Natural killer cell (primary cell): ENCODE measurements around the gene HOXB5. TPM values are rescaled to one million over a fixed set of nuclear protein-coding genes. Genes with fewer than 3 reads are reported as not detected.
A peak's percentile ranks its signal among the peaks of the same experiment; 100 is the strongest.

Source experiments
- ATAC-seq, 3 donors: fragments of 150-1000 bp in 2 of 3; fragments of 200-7000 bp in 1 of 3; cut with Tn5 transposase; 1 replicate in 1 of 3; 2 replicates in 2 of 3; pipeline ENCODE4 v1.10.0; 2021; ENCODE audit warnings: mild to moderate bottlenecking in 2 of 3, moderate library complexity in 2 of 3
- DNase-seq, 2 donors: peaks; one replicate each; pipeline versions ENCODE4 v3.0.0 to v3.0.0-alpha.2; 2013 to 2021; ENCODE audit warnings: mixed read lengths in 1 of 2
- H3K27ac ChIP-seq: one replicate; pipeline ENCODE4 v1.5.1; 2013; ENCODE audit warnings: mild to moderate bottlenecking, low read length
- H3K27me3 ChIP-seq: one replicate; pipeline ENCODE4 v1.6.1; 2013; ENCODE audit warnings: low read length; ENCODE audit not compliant: control insufficient read depth, insufficient read depth
- H3K36me3 ChIP-seq: one replicate; pipeline ENCODE4 v1.6.1; 2013; ENCODE audit warnings: low read length; ENCODE audit not compliant: control insufficient read depth, insufficient read depth
- H3K4me1 ChIP-seq: one replicate; pipeline ENCODE4 v1.6.1; 2013; ENCODE audit warnings: low read length; ENCODE audit not compliant: control insufficient read depth, insufficient read depth
- H3K4me3 ChIP-seq: one replicate; pipeline ENCODE4 v1.5.1; 2013; ENCODE audit warnings: low read length
- H3K9me3 ChIP-seq: one replicate; pipeline ENCODE4 v1.6.1; 2013; ENCODE audit warnings: low read length; ENCODE audit not compliant: control insufficient read depth, insufficient read depth
- H3K27ac Mint-ChIP-seq, 2 donors: one replicate each; pipeline ENCODE4 v1.8.0; 2022; ENCODE audit warnings: mild to moderate bottlenecking in 2 of 2, mixed read lengths in 2 of 2, moderate library complexity in 1 of 2
- H3K27me3 Mint-ChIP-seq, 2 donors: one replicate each; pipeline ENCODE4 v1.8.0; 2022; ENCODE audit warnings: low read depth in 2 of 2, mixed read lengths in 2 of 2
- H3K36me3 Mint-ChIP-seq: one replicate; pipeline ENCODE4 v1.8.0; 2022; ENCODE audit warnings: mixed read lengths
- H3K4me1 Mint-ChIP-seq, 2 donors: one replicate each; pipeline ENCODE4 v1.8.0; 2022; ENCODE audit warnings: mixed read lengths in 2 of 2
- H3K4me3 Mint-ChIP-seq: one replicate; pipeline ENCODE4 v1.8.0; 2022; ENCODE audit warnings: mild to moderate bottlenecking, moderate library complexity, mixed read lengths
- H3K9me3 Mint-ChIP-seq, 2 donors: one replicate each; pipeline ENCODE4 v1.8.0; 2022; ENCODE audit warnings: mixed read lengths in 2 of 2
- CTCF ChIP-seq: fragments of 200-600 bp; IDR thresholded peaks from one replicate; pipeline ENCODE4 v1.8.0; 2022; ENCODE audit warnings: antibody characterized with exemption
- WGBS: methylation state at CpG from one replicate; pipeline ENCODE4 v1.1.7; 2013; ENCODE audit warnings: missing lambda C conversion rate; ENCODE audit not compliant: insufficient coverage; 5-methylcytosine and 5-hydroxymethylcytosine counted together
- intact Hi-C: fragments of 100-400 bp; cut with micrococcal nuclease; formaldehyde crosslinking; loops from one replicate; pipeline ENCODE4 v1.14.2; 2022
- total RNA-seq, 4 donors: library from RNA; stranded (reverse); fragments of 120-200 nt in 1 of 4; gene quantifications; one replicate each; pipeline versions ENCODE4 v1.2.3 to v1.2.4, GENCODE V29; 2013 to 2022

Gene HOXB5
- total RNA-seq, 3 donors from 2014 or later (not counting 1 experiment from before 2014, with no cell fraction given) = not detected

- intact Hi-C loops = loop anchor here (2.0 to 10.0 kb wide), 3 partner anchors 15 to 143 kb away; partner anchors contain the start of genes PRAC1 and PRAC2
- peaks cover 44 to 48% of the 10 kb centered on the region in 2 donors for H3K4me1 Mint-ChIP-seq
- H3K9me3 ChIP-seq = no peaks in the 10 kb centered on the region
- H3K9me3 Mint-ChIP-seq = no peaks in the 10 kb centered on the region
- peak in 2 of 3 donors; percentile 15 to 18 for ATAC-seq
- peak overlapping the region; percentile 85 for H3K4me3 ChIP-seq
- no peaks in the 10 kb centered on the region for H3K36me3 ChIP-seq
- peak overlapping the region; percentile 7 to 78 for H3K27ac Mint-ChIP-seq
- no peak overlapping the region for H3K27ac ChIP-seq
- WGBS = 4% methylated on average over 35 of the region's 36 CpGs
- TF ChIP-seq CTCF = no peak
- H3K4me3 Mint-ChIP-seq = peak overlapping the region; percentile 98
- peaks cover 2% of the 10 kb centered on the region for H3K36me3 Mint-ChIP-seq
- peaks cover 53% of the 10 kb centered on the region for H3K4me1 ChIP-seq
- peak in 1 of 2 donors; percentile 50 for DNase-seq
- H3K27me3 ChIP-seq = peaks cover 52% of the 10 kb centered on the region
- H3K27me3 Mint-ChIP-seq = peaks cover 43 to 49% of the 10 kb centered on the region in 2 donors
These were observed 18.3 kb upstream of the HOXB5 start for GRCh38 chr17:48611681-48612455.

GRCh38 chr17:48611213-48611612 lies 17.6 kb upstream of the HOXB5 start:
- DNase-seq (no peak), ATAC-seq (no peak)
- no peaks in the 10 kb centered on the region for H3K36me3 Mint-ChIP-seq
- H3K27ac Mint-ChIP-seq = peak overlapping the region; percentile 43 to 78
- H3K4me3 Mint-ChIP-seq = peak overlapping the region; percentile 98
- no peaks in the 10 kb centered on the region for H3K9me3 ChIP-seq
- H3K27me3 ChIP-seq = peaks cover 45% of the 10 kb centered on the region
- H3K4me3 ChIP-seq = peak overlapping the region; percentile 85
- H3K9me3 Mint-ChIP-seq = no peaks in the 10 kb centered on the region
- peaks cover 36 to 49% of the 10 kb centered on the region in 2 donors for H3K27me3 Mint-ChIP-seq
- intact Hi-C loops = loop anchor here (5.0 to 10.0 kb wide), 2 partner anchors 111 to 144 kb away; partner anchors contain the start of genes PRAC1 and PRAC2
- H3K4me1 Mint-ChIP-seq = peaks cover 43 to 48% of the 10 kb centered on the region in 2 donors
- 1% methylated on average over 16 of the region's 22 CpGs for WGBS
- no peak overlapping the region for H3K27ac ChIP-seq
- TF ChIP-seq CTCF = no peak
- H3K4me1 ChIP-seq = peaks cover 53% of the 10 kb centered on the region
- H3K36me3 ChIP-seq = no peaks in the 10 kb centered on the region

GRCh38 chr17:48610282-48611211 lies 17.0 kb upstream of the HOXB5 start, which contains the start of gene HOXB7:
HOXB7 (minus strand) TSS chr17:48611017; CDS start chr17:48610918, 99 bp downstream.
- TF ChIP-seq CTCF = no peak
- H3K27ac Mint-ChIP-seq = peak within 1 kb of the TSS; percentile 43 to 78
- peaks cover 53% of the 10 kb centered on the region for H3K4me1 ChIP-seq
- peaks cover 39% of the 10 kb centered on the region for H3K27me3 ChIP-seq
- H3K27ac ChIP-seq = peak within 1 kb of the TSS; percentile 31
- H3K4me3 ChIP-seq = peak within 1 kb of the TSS; percentile 85
- under 1% methylated on average over 78 of the region's 79 CpGs for WGBS
- no peaks in the 10 kb centered on the region for H3K9me3 ChIP-seq
- DNase-seq (peak; percentile 68 to 75), ATAC-seq (peak; percentile 28 to 59 (median 39))
- no peaks in the 10 kb centered on the region for H3K9me3 Mint-ChIP-seq
- H3K36me3 ChIP-seq = no peaks in the 10 kb centered on the region
- H3K4me3 Mint-ChIP-seq = peak within 1 kb of the TSS; percentile 98
- H3K36me3 Mint-ChIP-seq = no peaks in the 10 kb centered on the region
- intact Hi-C loops = loop anchor here (5.0 to 10.0 kb wide), 2 partner anchors 112 to 144 kb away; partner anchors contain the start of genes PRAC1 and PRAC2
- peaks cover 30 to 48% of the 10 kb centered on the region in 2 donors for H3K27me3 Mint-ChIP-seq
- H3K4me1 Mint-ChIP-seq = peaks cover 43 to 48% of the 10 kb centered on the region in 2 donors
